LHCN-M2 (cell line): ENCODE measurements around the gene ATG101. TPM values are rescaled to one million over a fixed set of nuclear protein-coding genes. Genes with fewer than 3 reads are reported as not detected.

Experiments used
- DNase-seq: peaks from one replicate; pipeline ENCODE4 v3.0.0-alpha.2; 2012; ENCODE audit warnings: low read depth
- polyA plus RNA-seq: library from polyadenylated mRNA; unstranded; fragments of >200 nt; gene quantifications from one replicate; pipeline ENCODE4 v1.2.1, GENCODE V29; 2012; ENCODE audit warnings: missing spikeins
- total RNA-seq: library from RNA; depleted of rRNA; stranded (reverse); fragments of >200 nt; gene quantifications from 2 replicates; pipeline ENCODE4 v1.2.3, GENCODE V29; 2014; rRNA removed

The ATG101 gene
- 69.2 and 70.4 TPM in 2 replicates for total RNA-seq
- polyA plus RNA-seq, result 81.8 TPM

- peak; percentile 93 for DNase-seq
These were observed at the start of gene ATG101 for GRCh38 chr12:52069327-52070184. Gene ATG101 (plus strand): TSS chr12:52069978. CDS start chr12:52073651, 3,673 bp downstream.

GRCh38 chr12:52020539-52021336 is 49.0 kb upstream of the ATG101 start:
- no peak for DNase-seq

- no peak for DNase-seq
These were observed 47.0 kb upstream of the ATG101 start for GRCh38 chr12:52022841-52023181.

GRCh38 chr12:52023182-52023975 is 46.4 kb upstream of the ATG101 start:
- peak; percentile 46 for DNase-seq

- DNase-seq, result no peak
These were observed 45.6 kb upstream of the ATG101 start for GRCh38 chr12:52023976-52024688.

GRCh38 chr12:52024845-52025230 is 44.9 kb upstream of the ATG101 start:
- no peak for DNase-seq

GRCh38 chr12:52026263-52026662 is 43.5 kb upstream of the ATG101 start:
- DNase-seq, result no peak

- no peak for DNase-seq
These were observed 42.5 kb upstream of the ATG101 start for GRCh38 chr12:52027085-52027843.

GRCh38 chr12:52029685-52030084 is 40.1 kb upstream of the ATG101 start:
- peak; percentile 65 for DNase-seq

GRCh38 chr12:52032446-52032803 is 37.4 kb upstream of the ATG101 start:
- no peak for DNase-seq

GRCh38 chr12:52032804-52033445 is 36.9 kb upstream of the ATG101 start:
- DNase-seq, result peak; percentile 86

- DNase-seq, result no peak
These were observed 36.2 kb upstream of the ATG101 start for GRCh38 chr12:52033446-52034140.

- no peak for DNase-seq
These were observed 34.6 kb upstream of the ATG101 start for GRCh38 chr12:52035190-52035589.

- DNase-seq, result no peak
These were observed 33.9 kb upstream of the ATG101 start for GRCh38 chr12:52035926-52036325.

GRCh38 chr12:52036587-52037171 is 33.1 kb upstream of the ATG101 start:
- no peak for DNase-seq

- DNase-seq, result no peak
These were observed 32.4 kb upstream of the ATG101 start for GRCh38 chr12:52037248-52037861.

GRCh38 chr12:52038447-52038846 is 31.3 kb upstream of the ATG101 start:
- no peak for DNase-seq

GRCh38 chr12:52041035-52041434 is 28.7 kb upstream of the ATG101 start:
- DNase-seq, result no peak
